KMS-11 (cell line): Measurements from ENCODE around the gene DLG2.

ENCODE experiments used
- H2AFZ ChIP-seq: fragments of 200-600 bp; sonication (generic); 2 replicates; pipeline ENCODE4 v1.6.1; 2016; ENCODE audit warnings: antibody characterized with exemption, mixed run types, low read depth
- H3K27ac ChIP-seq: fragments of 200-600 bp; sonication (generic); 2 replicates; pipeline ENCODE4 v1.6.1; 2016; ENCODE audit warnings: mild to moderate bottlenecking, mixed run types
- H3K27me3 ChIP-seq: fragments of 200-600 bp; sonication (generic); 2 replicates; pipeline ENCODE4 v1.6.1; 2017; ENCODE audit warnings: mild to moderate bottlenecking, low read depth, mixed run types, moderate library complexity; ENCODE audit not compliant: insufficient read depth
- H3K36me3 ChIP-seq: fragments of 200-600 bp; sonication (generic); 2 replicates; pipeline ENCODE4 v1.6.1; 2017; ENCODE audit warnings: mild to moderate bottlenecking, mixed run types; ENCODE audit not compliant: insufficient read depth
- H3K4me1 ChIP-seq: fragments of 200-600 bp; sonication (generic); 2 replicates; pipeline ENCODE4 v1.6.1; 2016; ENCODE audit warnings: mild to moderate bottlenecking, low read depth, mixed run types; ENCODE audit not compliant: poor library complexity, severe bottlenecking
- H3K4me2 ChIP-seq: fragments of 200-600 bp; sonication (generic); 2 replicates; pipeline ENCODE4 v1.7.0; 2016; ENCODE audit warnings: mild to moderate bottlenecking, mixed run types
- H3K4me3 ChIP-seq: fragments of 200-600 bp; sonication (generic); IDR thresholded peaks from 2 replicates; pipeline ENCODE4 v1.6.1; 2017; ENCODE audit warnings: low read depth, low read length, mixed read lengths; ENCODE audit not compliant: insufficient read depth
- H3K79me2 ChIP-seq: fragments of 200-600 bp; sonication (generic); 2 replicates; pipeline ENCODE4 v1.6.1; 2016; ENCODE audit warnings: low read depth, mixed run types; ENCODE audit not compliant: insufficient read depth
- H3K9ac ChIP-seq: fragments of 200-600 bp; sonication (generic); 2 replicates; pipeline ENCODE4 v1.6.1; 2016; ENCODE audit warnings: mild to moderate bottlenecking, mixed run types
- H4K20me1 ChIP-seq: fragments of 200-600 bp; sonication (generic); 2 replicates; pipeline ENCODE4 v1.6.1; 2016; ENCODE audit warnings: mild to moderate bottlenecking, mixed run types; ENCODE audit not compliant: insufficient read depth
- TF ChIP-seq, protein P1 (sequence below): fragments of 200-600 bp; sonication (generic); conservative IDR thresholded peaks from 2 replicates; pipeline ENCODE4 v1.6.1; 2017; ENCODE audit warnings: low read depth, mild to moderate bottlenecking, antibody characterized with exemption, low read length, moderate library complexity, mixed read lengths

DLG2 gene

DNA sequence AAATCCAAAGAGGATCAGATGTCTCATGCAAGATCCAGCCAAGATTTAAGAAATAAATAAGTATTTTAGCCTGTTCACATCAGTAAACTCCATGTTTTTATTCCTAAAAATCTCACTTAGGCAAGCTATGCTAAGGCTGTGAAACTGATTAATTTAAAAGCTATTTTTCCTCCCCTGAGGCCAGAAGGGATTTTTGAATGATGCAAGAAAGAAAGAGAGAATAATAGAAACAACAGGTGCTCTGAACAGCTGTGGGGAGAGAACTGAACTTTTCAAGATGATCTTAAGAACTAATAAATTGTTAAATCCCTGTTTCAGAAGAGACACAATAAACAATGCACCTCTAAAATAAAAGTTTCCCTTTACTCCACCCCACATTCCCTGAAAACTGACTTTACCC, 241.6 kb downstream of the DLG2 start:
- H3K4me2 ChIP-seq, result no peak overlapping the region; the same call in 1 of the 2 replicates

DNA sequence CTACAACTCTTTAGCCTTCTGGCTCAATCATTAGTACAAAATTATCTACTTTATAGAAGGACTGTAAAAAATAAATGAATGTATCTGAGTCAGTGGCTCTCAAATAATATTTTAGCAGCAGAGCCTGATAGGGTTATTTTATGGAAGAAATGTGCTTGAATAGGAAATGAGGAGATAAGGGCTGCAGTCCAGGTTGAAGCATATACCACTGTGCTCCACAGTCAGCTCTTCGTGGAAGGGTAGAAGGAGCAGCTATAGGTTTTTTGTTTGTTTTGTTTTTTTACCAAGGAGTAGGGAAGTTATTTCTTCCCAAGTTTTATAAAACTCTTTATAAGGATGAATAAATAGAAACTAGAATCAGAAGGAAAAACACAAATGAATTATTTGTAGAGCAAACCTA, 242.0 kb downstream of the DLG2 start:
- no peaks in the 10 kb centered on the region for H3K36me3 ChIP-seq
- H3K4me1 ChIP-seq, result peaks cover 10% of the 10 kb centered on the region
- H3K27ac ChIP-seq, result no peak overlapping the region
- no peak overlapping the region for H2AFZ ChIP-seq
- TF ChIP-seq, protein P1, sequence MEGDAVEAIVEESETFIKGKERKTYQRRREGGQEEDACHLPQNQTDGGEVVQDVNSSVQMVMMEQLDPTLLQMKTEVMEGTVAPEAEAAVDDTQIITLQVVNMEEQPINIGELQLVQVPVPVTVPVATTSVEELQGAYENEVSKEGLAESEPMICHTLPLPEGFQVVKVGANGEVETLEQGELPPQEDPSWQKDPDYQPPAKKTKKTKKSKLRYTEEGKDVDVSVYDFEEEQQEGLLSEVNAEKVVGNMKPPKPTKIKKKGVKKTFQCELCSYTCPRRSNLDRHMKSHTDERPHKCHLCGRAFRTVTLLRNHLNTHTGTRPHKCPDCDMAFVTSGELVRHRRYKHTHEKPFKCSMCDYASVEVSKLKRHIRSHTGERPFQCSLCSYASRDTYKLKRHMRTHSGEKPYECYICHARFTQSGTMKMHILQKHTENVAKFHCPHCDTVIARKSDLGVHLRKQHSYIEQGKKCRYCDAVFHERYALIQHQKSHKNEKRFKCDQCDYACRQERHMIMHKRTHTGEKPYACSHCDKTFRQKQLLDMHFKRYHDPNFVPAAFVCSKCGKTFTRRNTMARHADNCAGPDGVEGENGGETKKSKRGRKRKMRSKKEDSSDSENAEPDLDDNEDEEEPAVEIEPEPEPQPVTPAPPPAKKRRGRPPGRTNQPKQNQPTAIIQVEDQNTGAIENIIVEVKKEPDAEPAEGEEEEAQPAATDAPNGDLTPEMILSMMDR, result no peak
- H3K79me2 ChIP-seq, result no peaks in the 10 kb centered on the region
- no peak overlapping the region; the same call in 1 of the 2 replicates for H3K4me2 ChIP-seq
- no peaks in the 10 kb centered on the region for H3K27me3 ChIP-seq
- no peak overlapping the region for H3K4me3 ChIP-seq
- no peaks in the 10 kb centered on the region for H4K20me1 ChIP-seq
- no peak overlapping the region for H3K9ac ChIP-seq

More for the DNA sequence above, 241.6 kb downstream of the DLG2 start:
- Histone ChIP-seq H3K36me3 (no peaks in the 10 kb centered on the region), H4K20me1 (no peaks in the 10 kb centered on the region), H3K27ac (no peak overlapping the region), H3K4me1 (peaks cover 10% of the 10 kb centered on the region), H3K4me3 (no peak overlapping the region), H2AFZ (no peak overlapping the region), H3K79me2 (no peaks in the 10 kb centered on the region), H3K9ac (no peak overlapping the region), H3K27me3 (no peaks in the 10 kb centered on the region)
- TF ChIP-seq, protein P1, result no peak

DNA sequence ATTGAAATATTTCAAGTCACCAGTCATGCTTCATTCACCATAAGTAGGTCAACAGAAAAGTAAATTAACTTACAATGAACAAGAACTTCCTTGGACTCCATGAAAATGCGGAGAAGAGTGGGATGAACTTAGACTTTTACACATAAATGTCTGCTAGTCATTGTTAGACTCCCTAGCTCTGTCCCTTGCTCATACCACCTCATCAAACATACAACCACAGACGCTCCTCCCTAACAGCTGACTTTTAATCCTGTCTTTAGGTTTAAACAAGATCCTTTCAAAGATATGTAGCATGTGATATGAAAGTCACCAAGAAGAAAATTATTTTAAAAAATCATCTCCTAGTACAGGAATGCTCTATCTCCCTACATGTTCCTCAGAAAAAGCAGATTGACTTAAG, 248.1 kb downstream of the DLG2 start:
- H3K4me1 ChIP-seq, result no peaks in the 10 kb centered on the region

DNA sequence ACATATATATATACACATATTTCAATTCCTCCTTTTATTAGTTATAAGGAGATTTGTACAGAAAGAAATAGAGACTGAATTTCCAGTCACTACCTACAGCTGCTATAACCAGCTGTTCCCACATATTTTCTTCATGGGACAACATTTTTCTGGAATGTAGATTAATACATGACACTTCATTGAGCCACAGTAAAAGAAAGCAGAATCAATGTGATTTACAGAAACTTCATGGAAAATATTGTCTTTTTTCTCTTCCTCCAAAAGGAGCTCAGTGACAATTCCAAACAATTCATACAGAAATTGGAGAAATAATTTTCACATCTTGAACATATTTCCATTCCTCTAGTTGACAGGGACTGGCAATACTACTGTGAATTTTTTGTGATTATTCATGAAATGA, 249.2 kb downstream of the DLG2 start:
- H3K27ac ChIP-seq, result no peak overlapping the region
- no peaks in the 10 kb centered on the region for H3K36me3 ChIP-seq
- H3K4me2 ChIP-seq, result no peak overlapping the region
- no peaks in the 10 kb centered on the region for H3K4me1 ChIP-seq
- no peak overlapping the region for H2AFZ ChIP-seq
- no peak overlapping the region for H3K4me3 ChIP-seq
- no peak overlapping the region for H3K9ac ChIP-seq
- no peaks in the 10 kb centered on the region for H3K79me2 ChIP-seq
- H3K27me3 ChIP-seq, result no peaks in the 10 kb centered on the region
- no peaks in the 10 kb centered on the region for H4K20me1 ChIP-seq
- TF ChIP-seq, protein P1, result no peak

More for the DNA sequence above, 248.1 kb downstream of the DLG2 start:
- no peak overlapping the region for H3K4me2 ChIP-seq
- no peaks in the 10 kb centered on the region for H4K20me1 ChIP-seq
- no peak overlapping the region for H3K4me3 ChIP-seq
- no peaks in the 10 kb centered on the region for H3K27me3 ChIP-seq
- TF ChIP-seq, protein P1, result no peak
- no peak overlapping the region for H3K27ac ChIP-seq
- no peak overlapping the region for H2AFZ ChIP-seq
- H3K79me2 ChIP-seq, result no peaks in the 10 kb centered on the region
- H3K36me3 ChIP-seq, result no peaks in the 10 kb centered on the region
- H3K9ac ChIP-seq, result no peak overlapping the region
